SIG-M5 treated with dmso at 0.1 percent for 504 hours (cell line): ENCODE data around the gene CAMSAP1.

ENCODE experiments used
- DNase-seq: peaks from one replicate; lab custom pipeline; 2025; ENCODE audit not compliant: unreplicated experiment; lab: John Stamatoyannopoulos, UW

Gene CAMSAP1

DNA sequence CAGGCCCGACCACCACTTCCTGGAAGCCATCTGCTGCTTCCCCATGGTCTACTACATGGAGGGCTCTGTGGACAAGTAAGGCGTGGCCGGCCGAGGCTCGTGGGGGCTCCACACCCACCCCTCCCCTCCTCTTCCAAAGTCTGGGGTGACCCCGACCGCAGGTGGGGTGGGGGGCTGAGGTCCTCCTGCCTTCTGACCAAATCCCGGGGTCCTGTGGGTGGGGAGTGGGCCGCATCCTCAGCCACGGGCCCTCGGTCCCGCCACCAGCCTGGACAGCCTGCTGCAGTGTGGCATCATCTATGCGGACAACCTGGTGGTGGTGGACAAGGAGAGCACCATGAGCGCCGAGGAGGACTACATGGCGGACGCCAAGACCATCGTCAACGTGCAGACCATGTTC is 128.9 kb downstream of the CAMSAP1 start:
- no peak for DNase-seq

DNA sequence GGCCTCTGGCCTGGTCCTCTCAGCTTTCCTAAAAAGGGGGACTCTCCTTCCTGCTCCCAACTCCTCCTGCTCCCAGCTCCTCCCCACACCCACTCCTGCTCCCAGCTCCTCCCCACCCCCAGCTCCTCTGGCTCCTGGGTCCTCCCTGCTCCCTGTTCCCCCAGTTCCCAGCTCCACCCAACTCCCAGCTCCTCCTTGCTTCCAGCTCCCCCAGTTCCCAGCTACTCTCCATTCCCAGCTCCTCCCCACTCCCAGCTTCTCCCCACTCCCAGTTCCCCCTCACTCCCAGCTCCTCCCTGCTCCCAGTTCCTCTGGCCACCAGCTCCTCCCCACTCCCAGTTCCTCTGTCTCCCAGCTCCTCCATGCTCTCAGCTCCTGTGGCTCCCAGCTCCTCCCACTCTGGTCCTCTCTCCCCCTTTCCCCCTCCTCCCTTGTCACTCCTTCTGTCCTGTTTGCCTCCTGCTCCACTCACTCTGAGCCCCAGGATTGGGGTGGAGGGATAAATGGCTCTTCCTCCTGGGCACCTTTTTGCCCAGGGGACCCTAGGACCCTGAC is 129.6 kb downstream of the CAMSAP1 start:
- no peak for DNase-seq

DNA sequence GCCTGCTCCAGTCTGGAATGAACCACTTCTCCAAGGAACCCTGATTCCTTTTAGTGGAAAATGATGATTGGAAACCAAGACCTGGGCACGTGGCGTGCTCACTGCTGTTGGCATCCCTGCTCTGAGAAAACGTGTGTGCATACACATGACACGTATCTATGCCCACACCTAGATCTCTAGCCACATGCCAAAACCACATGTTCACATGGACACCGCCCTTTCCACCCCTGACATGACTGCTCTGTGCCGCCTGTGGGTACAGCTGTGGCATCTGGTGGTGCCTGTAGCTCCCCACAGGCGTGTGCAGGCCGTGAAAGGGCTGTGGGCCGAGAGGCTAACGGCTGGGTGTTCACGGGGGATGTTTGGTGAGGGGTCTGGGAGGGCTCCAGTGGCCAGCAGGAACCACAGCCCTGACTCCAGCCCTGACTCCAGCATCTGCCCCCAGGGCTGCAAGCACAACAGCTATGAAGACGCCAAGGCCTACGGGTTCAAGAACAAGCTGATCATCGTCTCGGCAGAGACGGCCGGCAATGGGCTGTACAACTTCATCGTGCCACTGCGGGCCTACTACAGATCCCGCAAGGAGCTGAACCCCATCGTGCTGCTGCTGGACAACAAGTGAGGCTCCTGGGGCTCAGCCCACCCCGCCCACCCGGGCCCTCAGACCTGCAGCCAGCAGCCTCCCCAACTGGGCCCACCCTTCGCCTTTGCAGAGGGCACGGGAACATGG is 130.3 kb downstream of the CAMSAP1 start:
- no peak for DNase-seq

DNA sequence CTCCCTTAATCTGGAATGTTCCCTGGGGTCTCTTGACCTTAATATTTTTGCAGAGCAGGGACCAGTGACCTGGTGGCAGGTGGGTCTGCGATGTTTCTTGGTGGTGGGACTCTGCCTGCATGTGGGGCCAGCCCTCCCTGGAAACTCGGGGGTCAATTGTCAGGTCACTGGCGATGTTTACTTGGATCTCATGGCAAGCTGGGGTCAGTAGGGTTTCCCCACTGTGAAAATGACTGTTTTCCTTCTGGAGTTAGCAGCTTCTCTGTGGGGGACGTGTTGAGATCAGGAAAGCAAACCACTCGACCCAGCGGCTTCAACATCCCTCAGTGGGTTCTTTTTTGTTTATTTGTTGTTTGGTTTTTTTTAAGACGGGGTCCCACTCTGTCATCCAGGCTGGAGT is 131.4 kb downstream of the CAMSAP1 start:
- DNase-seq: no peak

DNA sequence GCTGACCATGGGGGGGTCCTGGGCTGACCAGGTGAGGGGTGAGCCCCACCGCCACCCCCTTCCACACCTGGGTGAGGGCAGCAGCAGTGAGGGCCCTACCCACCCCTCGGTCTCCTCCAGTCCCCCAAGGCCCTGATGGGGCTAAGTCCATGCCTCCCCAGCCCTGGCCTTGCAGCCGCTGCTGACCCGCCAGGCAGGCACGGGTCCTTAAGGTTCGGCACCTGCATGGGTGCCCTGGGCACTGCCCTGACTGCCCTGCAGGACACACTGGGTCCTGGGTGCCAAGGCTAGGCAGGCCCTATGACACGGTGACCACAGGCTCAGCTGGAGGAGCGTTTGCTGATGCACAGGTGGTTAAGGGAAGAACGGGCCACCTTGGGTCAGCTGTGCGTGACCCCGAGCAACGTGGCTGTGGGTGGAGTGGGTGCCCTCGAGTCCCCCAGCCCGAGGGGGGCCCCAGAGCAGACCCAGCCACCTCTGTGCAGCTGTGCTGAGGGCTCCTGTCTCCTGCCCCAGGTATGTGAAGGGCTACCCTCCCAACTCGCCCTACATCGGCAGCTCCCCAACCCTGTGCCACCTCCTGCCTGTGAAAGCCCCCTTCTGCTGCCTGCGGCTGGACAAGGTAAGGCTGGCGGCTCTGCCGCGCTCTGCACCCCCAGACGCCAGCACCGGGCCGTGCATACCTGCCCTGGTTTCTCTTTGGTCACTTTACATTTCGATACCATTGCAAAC is 132.4 kb downstream of the CAMSAP1 start:
- no peak for DNase-seq

DNA sequence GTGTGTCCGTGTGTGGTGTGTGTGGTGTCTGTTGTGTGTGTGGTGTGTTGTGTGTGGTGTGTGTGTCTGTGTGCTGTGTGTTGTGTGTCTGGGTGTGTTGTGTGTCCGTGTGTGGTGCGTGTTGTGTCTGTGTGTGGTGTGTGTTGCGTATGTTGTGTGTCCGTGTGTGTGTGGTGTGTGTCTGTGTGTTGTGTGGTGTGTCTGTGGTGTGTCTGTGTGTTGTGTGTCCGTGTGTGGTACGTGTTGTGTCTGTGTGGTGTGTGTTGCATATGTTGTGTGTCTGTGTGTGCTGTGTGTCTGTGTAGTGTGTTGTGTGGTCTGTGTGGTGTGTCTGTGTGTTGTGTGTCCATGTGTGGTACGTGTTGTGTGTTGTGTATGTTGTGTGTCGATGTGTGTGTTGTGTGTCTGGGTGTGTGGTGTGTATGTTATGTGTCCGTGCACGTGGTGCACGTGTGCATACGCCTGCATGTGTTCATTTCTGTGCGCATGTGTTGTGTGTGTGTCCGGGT is 133.1 kb downstream of the CAMSAP1 start:
- DNase-seq: no peak

DNA sequence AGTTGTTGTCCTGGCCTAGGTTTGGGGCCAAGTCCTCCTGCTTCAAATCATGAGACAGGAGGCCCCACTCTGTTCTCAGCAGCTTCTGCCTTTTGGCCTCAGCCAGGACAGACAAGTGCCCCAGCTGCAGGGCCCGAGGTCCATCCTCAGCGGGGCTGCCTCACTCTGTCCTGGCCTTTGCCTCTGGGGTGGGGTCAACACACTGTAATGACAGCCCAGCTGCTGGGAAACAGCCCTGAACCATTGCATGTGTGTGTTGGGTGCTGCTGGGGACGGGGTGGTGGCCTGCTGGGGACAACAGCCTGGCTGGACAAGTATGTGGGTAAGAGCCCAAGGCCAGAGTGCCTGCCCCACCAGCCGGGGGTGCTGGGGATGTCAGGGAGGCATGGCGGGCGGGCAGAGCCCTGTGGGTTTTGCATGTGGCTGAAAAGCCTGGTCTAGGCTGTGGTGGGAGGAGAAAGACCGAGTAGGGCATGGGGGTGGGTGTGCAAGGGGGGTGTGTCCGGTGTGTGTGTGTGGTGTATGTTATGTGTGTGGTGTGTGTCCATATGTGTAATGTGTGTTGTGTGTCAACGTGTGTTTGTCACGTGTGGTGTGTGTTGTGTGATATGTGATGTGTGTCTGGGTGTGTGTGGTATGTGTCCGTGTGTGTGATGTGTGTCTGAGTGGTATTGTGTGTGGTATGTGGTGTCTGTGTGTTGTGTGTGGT is 133.7 kb downstream of the CAMSAP1 start:
- no peak for DNase-seq

DNA sequence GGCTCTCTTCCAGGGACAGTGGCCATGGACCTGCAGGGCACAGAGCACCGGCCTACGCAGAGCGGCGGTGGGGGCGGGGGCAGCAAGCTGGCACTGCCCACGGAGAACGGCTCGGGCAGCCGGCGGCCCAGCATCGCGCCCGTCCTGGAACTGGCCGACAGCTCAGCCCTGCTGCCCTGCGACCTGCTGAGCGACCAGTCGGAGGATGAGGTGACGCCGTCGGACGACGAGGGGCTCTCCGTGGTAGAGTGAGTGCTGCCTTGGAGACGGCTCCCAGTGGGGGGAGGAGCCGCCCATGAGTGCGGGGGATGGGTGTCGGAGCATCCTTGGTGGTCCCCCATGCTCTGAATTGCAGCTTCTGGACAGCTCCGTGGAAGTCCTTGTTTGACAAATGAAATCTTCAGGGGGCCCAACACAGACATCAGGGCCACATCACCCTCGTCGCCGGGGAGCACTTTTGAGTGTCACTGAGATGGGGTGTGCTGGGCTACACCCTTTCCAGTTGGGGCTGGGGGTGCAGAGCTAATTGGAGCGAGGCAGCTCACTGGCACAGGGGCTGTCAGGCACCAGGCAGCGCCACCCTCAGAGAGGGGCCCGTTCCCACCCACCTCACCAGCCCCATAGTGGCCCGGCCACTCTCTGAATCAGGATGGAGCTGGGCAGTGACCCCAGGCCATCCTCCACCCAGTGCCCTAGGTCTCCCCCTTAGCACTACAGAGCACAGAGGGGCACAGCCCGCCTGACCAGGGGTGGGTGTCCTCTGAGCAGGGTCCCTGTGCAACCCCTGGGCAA is 134.4 kb downstream of the CAMSAP1 start:
- no peak for DNase-seq

DNA sequence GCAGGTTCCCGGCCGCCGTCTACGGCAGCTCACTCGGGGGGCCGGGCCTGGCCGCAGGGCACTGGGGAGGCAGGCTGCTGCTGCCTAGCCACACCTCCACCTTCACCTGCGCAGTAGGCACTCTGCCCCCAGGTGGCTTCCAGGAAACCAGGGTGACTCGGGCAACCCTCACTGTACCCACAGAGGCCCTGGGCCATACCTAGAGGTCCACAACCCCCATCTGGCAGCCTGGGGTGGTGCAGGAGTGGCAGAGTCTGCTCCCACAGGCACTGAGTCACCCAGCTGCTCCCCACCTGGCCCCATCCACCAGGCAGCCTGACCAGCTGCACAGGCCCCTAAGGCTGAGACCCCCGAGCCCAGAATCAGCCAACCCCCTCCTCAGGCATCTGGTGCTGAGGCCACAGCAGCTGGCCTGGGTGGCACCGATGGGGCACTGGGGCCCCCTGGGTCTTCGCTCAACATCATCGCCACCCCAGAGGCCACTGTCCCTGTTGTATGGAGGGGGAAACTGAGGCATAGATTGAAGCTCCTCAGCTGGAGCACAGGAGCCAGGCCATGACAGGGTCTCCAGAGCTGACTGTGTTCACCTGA is 135.2 kb downstream of the CAMSAP1 start:
- no peak for DNase-seq

DNA sequence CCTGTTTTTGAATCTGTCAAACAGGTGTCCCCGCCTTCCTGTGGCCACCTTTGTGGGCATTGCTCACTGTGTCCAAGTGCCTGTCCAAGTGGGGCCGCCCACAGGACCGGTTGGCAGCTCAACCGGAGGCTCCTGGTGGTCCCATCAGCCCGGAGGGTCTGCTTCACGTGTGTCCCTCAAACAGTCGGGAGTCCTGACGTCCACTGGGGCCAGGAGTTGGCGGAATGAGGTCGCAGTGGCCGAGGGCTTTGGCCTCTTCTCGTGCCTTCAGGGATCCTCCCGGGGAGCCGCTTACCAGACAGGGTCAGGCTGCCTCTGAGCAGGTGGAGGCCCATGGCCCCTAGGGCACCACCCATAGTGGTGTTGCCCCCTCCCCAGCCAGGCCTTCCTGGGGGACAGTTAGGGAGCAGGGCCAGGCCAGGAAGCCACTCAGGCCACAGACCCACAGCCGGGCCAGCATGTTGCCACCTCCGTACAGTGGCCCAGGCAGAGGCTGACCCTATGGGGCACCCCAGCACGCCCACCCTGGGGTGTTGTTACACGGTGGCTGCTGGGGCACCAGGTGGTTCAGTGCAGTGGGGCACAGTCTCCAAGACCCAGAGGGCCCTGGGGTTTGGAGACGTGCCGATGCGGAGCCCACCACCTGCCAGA is 135.8 kb downstream of the CAMSAP1 start:
- DNase-seq: no peak

DNA sequence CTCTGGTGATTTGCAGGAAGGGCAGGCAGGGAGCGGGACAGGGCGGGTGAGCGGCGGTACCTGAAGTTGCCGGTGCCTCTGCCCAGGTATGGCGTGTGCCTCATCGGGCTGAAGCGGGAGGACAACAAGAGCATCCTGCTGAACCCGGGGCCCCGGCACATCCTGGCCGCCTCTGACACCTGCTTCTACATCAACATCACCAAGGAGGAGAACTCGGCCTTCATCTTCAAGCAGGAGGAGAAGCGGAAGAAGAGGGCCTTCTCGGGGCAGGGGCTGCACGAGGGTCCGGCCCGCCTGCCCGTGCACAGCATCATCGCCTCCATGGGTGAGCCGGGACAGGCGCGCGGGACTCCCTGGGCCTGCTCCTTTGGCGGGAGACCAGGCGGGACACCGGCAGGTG is 136.6 kb downstream of the CAMSAP1 start:
- no peak for DNase-seq

DNA sequence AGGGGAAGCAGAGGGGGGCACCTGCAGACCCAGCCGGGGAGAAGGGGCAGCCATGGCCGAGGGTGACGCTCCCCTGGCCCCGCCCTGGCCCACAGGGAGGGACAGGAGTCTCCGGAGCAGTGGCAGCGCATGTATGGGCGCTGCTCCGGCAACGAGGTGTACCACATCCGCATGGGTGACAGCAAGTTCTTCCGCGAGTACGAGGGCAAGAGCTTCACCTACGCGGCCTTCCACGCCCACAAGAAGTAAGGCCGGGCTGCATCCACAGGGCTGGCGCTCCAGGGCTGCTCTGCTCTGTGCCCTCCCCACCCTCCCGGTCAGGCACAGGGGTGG is 137.2 kb downstream of the CAMSAP1 start:
- no peak for DNase-seq

DNA sequence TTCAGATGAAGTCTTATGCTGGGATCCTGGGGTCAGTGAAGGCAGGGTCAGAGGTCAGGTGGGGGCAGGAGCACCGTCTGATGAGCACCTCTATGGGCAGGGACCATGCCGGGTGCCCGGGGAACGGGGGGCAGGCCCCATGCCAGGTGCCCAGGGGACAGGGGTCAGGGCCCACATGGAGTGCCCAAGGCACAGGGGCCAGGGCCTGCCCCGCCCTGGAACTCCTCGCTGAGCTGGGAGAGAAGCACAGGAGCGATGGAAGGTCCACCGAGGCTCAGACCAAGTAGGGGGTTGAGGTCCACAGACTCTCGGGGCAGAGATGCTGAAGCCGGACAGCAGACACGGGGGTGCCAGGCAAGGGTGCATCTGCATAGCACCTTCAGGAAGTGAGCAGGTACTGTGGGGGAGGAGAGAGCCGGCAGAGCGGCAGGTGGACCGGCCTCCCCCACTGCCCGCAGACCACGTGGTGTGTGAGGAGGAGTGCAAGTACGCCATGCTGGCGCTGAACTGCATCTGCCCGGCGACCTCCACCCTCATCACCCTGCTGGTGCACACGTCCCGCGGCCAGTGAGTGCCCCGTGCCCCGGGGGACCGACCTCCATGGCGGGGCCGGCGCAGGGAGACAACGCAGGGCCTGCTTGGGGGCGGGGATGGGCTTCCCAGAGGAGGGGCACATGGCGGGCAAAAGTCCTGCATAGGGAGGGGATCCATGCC is 137.7 kb downstream of the CAMSAP1 start:
- DNase-seq: no peak

DNA sequence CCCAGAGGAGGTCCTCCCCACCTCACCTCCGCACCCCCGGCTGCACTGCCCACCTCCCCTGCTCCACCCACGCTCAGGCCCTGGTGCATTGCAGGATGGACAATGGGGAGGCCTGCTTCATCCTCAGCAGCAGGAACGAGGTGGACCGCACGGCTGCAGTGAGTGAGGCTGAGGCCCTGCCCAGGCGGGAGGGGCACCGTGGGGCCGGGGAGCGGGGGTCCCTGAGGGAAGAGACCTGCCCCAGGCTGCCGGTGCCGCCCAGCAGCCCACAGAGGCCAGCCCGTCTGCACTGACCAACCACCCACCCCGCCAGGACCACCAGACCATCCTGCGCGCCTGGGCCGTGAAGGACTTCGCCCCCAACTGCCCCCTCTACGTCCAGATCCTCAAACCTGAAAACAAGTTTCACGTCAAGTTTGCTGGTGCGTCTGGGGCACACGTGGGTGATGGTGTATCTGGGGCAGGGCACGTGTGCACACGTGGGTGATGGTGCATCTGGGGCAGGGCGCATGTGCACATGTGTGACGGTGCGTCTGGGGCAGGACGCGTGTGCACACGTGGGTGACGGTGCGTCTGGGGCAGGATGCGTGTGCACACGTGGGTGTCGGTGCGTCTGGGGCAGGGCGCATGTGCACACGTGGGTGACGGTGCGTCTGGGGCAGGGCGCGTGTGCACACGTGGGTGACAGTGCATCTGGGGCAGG is 138.7 kb downstream of the CAMSAP1 start:
- DNase-seq: no peak

DNA sequence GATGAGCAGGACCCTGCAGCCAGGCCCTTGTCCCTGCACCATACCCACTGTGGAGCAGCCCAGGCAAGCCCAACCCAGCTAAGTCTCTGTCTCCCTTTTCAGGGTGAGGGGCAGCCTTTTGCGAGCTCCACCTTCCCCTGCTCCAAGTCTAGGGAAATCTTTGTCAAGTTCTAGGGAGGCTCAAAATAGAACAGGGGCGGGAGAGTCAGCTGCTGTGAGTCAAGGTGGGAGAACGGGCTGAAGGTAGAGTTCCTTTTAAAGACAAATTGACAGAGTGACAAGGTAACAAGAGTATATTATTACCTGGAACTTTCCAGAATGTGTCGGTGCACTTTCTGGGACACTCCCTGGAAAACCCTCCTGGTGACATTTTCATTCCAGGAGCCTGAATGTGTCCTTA is 140.6 kb downstream of the CAMSAP1 start:
- no peak for DNase-seq

DNA sequence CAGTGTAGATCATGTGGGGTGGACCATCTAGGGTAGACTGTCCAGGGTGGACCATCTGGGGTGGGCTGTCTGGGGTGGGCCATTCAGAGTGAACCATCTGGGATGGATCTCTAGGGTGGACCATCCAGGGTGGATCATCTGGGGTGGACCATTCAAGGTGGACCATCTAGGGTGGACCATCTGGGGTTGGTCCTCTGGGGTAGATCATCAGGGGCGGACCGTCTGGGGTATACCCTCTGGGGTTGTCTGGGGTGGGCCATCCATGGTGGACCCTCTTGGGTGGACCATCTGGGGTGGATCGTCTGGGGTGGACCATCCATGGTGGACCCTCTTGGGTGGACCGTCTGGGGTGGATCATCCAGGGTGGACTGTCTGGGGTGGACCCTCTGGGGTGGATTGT is 141.1 kb downstream of the CAMSAP1 start:
- DNase-seq: no peak

DNA sequence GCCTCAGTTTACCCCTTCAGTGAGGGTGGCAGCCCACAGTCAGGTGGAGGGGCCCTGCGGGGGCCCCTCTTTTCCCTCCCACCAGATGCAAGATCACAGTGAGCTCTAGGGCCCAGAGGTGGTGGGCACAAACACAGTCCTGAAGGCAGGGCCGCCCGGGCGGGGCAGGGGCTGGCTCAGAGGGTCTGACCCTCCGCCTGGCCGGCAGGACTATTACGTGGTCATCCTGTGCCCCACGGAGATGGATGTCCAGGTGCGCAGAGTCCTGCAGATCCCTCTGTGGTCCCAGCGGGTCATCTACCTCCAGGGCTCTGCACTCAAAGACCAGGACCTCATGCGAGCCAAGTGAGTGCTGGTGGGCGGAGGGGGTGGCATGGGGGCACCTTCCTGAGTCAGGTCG is 141.9 kb downstream of the CAMSAP1 start:
- no peak for DNase-seq

DNA sequence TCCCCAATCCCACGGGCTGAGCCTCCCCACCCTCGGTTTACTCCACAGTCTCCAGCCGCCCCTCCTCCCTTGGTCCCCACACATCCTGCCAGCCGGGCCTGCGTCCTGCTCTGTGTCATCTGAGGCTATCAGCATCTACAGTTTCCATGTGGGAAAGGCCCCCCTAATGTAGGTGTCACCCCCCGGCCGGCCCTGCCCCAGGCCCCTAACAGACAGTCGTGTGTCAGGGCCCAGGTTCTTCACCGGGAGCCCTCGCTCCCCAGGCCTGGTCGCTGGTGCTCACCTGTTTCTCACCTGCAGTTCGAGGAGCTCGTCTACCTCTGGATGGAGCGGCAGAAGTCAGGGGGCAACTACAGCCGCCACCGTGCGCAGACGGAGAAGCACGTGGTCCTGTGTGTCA is 142.6 kb downstream of the CAMSAP1 start:
- no peak for DNase-seq
